ENCODE measurements around the gene RNF31. TPM values are rescaled to one million over a fixed set of nuclear protein-coding genes. Genes with fewer than 3 reads are reported as not detected.

Gene RNF31
- total RNA-seq, 2 experiments from 2014 or later = 37.8 to 57.8 TPM

DNA sequence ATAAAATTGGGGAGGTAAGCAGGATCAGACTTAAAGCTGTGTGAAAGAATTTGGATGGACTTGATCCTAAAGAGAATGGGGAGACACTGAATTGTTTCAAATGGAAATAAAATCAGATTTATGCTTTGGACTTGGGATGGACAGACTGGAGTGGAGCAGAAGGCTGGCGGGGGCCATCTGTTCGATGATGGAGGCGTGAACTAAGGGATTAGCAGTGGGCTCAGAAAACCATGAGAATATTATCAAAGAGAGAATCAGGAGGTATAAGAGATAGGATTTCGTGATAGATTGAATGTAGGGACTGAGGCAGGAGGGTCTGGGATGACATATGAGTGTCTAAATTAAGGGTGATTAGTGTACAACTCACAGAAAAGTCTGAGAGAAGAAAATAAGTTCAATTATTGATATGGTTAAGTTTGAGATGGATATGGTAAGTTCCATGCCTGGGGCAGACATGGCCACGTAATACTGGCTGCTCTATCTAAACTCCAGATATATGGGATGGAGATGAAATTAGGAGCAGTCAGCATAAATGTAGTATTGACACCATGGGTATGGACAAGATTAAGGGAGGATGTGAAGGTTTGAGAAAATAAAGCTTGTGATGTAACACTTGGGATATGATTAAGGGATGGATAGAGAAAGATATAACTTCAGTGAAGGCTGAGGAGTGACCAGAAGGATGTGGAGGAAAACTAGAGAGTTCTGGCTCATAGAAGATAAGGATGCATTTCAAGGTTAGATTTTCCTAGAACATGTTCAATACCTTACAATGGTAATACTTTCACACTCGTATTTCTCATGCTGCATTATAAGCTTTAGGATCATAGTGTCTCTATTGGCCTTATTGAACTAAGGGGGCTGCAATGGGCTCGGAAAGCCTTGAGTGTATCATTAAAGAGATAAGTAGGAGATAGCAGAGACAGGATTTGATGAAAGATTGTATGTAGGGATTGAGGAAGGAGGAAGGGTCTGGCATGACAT is 57.2 kb downstream of the RNF31 start:
- no peak overlapping the region for H3K4me3 ChIP-seq (ENCODE audit: low read depth, low read length, poor library complexity, severe bottlenecking)

DNA sequence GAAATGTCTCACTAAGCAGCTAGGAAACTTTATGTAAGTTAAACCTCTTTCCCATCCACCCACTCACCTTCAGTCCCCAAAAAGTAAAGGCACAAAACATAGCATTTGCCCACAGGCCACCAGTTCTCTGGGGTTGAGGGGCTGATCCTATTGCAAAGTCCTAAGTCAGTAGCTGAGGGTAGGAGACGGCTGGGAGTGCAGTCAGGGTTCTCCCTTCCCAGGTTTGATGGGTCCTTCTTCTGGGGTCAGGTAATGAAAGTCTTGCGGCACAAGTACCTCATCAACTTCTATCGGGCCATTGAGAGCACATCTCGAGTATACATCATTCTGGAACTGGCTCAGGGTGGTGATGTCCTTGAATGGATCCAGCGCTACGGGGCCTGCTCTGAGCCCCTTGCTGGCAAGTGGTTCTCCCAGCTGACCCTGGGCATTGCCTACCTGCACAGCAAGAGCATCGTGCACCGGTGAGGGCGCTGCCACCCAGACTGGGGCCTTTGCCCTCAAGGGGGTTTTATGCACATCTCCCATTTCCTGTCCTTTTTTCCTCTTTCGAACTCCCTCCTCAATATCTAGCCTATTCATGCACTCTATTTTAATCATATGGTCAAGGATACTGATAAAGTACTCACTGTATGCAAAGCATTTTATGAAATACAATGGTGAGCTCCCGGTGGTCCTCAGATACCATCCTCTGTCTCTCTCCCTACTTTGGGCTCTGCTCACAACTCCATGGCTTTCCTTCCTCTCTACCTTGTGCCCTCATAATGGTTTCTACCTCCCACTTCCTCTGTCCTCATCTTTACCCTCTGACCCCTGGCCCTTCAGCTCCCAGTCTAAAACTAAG is 59.2 kb downstream of the RNF31 start:
- intact Hi-C loops (cut with micrococcal nuclease; ENCODE audit: unreplicated experiment) = no loop called here
- TF ChIP-seq, protein P1, sequence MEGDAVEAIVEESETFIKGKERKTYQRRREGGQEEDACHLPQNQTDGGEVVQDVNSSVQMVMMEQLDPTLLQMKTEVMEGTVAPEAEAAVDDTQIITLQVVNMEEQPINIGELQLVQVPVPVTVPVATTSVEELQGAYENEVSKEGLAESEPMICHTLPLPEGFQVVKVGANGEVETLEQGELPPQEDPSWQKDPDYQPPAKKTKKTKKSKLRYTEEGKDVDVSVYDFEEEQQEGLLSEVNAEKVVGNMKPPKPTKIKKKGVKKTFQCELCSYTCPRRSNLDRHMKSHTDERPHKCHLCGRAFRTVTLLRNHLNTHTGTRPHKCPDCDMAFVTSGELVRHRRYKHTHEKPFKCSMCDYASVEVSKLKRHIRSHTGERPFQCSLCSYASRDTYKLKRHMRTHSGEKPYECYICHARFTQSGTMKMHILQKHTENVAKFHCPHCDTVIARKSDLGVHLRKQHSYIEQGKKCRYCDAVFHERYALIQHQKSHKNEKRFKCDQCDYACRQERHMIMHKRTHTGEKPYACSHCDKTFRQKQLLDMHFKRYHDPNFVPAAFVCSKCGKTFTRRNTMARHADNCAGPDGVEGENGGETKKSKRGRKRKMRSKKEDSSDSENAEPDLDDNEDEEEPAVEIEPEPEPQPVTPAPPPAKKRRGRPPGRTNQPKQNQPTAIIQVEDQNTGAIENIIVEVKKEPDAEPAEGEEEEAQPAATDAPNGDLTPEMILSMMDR (conservative IDR thresholded peaks at IDR 0.05; ENCODE audit: low read length) = no peak
- TF ChIP-seq EZH2phosphoT487 (IDR thresholded peaks at IDR 0.05; ENCODE audit: borderline replicate concordance, low read depth, low read length) = no peak
- no peak for DNase-seq (ENCODE audit: low spot score)
- H3K4me2 ChIP-seq (ENCODE audit: low read length) = no peak overlapping the region
- CTCF ChIA-PET (ENCODE audit: unreplicated experiment) = no interaction called here
- no peak overlapping the region for H2AFZ ChIP-seq (ENCODE audit: low read length)
- H3K9me2 ChIP-seq (ENCODE audit: insufficient read depth, low read length) = no peaks in the 10 kb centered on the region
- POLR2A ChIA-PET = interaction anchor here (0.9 kb wide), 1 partner anchor 8 kb away, joined by 5 read pairs; no protein-coding TSS in a partner anchor
- peaks cover 95% of the 10 kb centered on the region for H3K36me3 ChIP-seq (ENCODE audit: insufficient read depth, low read length)
- H3K4me3 ChIP-seq (ENCODE audit: low read depth, low read length, poor library complexity, severe bottlenecking) = no peak overlapping the region
- peaks cover 7% of the 10 kb centered on the region; the same call in 1 of the 2 replicates for H3K9me3 ChIP-seq (ENCODE audit: low read length)
- peaks cover 2% of the 10 kb centered on the region; the same call in 1 of the 2 replicates for H3K79me2 ChIP-seq (ENCODE audit: insufficient read depth, low read depth, low read length)
- H3K27ac ChIP-seq (ENCODE audit: low read depth, low read length, poor library complexity, severe bottlenecking) = no peak overlapping the region
- peaks cover 5% of the 10 kb centered on the region for H3K4me1 ChIP-seq (ENCODE audit: insufficient read depth, low read length, poor library complexity, severe bottlenecking)
- no TSS peak for BruUV-seq (replicated peaks)
- H4K20me1 ChIP-seq (ENCODE audit: insufficient read depth, low read length) = no peaks in the 10 kb centered on the region

More for the DNA sequence above, 57.2 kb downstream of the RNF31 start:
- CTCF ChIA-PET (ENCODE audit: unreplicated experiment) = no interaction called here
- intact Hi-C loops (cut with micrococcal nuclease; ENCODE audit: unreplicated experiment) = no loop called here
- no TSS peak for BruUV-seq (replicated peaks)
- H3K27ac ChIP-seq (ENCODE audit: low read depth, low read length, poor library complexity, severe bottlenecking) = no peak overlapping the region
- H3K79me2 ChIP-seq (ENCODE audit: insufficient read depth, low read depth, low read length) = no peaks in the 10 kb centered on the region
- H2AFZ ChIP-seq (ENCODE audit: low read length) = no peak overlapping the region
- peaks cover 11% of the 10 kb centered on the region; the same call in 1 of the 2 replicates for H3K9me3 ChIP-seq (ENCODE audit: low read length)
- POLR2A ChIA-PET = no interaction called here
- H3K36me3 ChIP-seq (ENCODE audit: insufficient read depth, low read length) = peaks cover 93% of the 10 kb centered on the region
- H3K4me2 ChIP-seq (ENCODE audit: low read length) = no peak overlapping the region
- no peaks in the 10 kb centered on the region for H3K9me2 ChIP-seq (ENCODE audit: insufficient read depth, low read length)
- DNase-seq (ENCODE audit: low spot score) = no peak
- peaks cover 5% of the 10 kb centered on the region for H3K4me1 ChIP-seq (ENCODE audit: insufficient read depth, low read length, poor library complexity, severe bottlenecking)
- no peak for TF ChIP-seq EZH2phosphoT487 (IDR thresholded peaks at IDR 0.05; ENCODE audit: borderline replicate concordance, low read depth, low read length)
- TF ChIP-seq, protein P1 (conservative IDR thresholded peaks at IDR 0.05; ENCODE audit: low read length) = no peak
- no peaks in the 10 kb centered on the region for H4K20me1 ChIP-seq (ENCODE audit: insufficient read depth, low read length)

Measured in OCI-LY7 (cell line).